K562 (cell line): ENCODE results near the gene MBP. TPM values are rescaled to one million over a fixed set of nuclear protein-coding genes. Genes with fewer than 3 reads are reported as not detected.

Source experiments
- ATAC-seq: fragments of 200-7000 bp; cut with Tn5 transposase; 3 replicates; pipeline ENCODE4 v1.9.1; 2020; ENCODE audit warnings: moderate library complexity
- BruUV-seq: library from RNA; stranded (reverse); fragments of 400-500 nt; replicated peaks from 2 replicates; lab custom pipeline; 2021; lab: Mats Ljungman, UMichigan
- CTCF ChIA-PET: fragments of 300-600 bp; formaldehyde crosslinking; extraction: SDS; loops from one replicate; lab custom pipeline; 2021; ENCODE audit warnings: low intra/inter-chr PET ratio; lab: Yijun Ruan, JAX
- POLR2A ChIA-PET: fragments of 300-600, 350-650 bp; sonication (Branson Sonifier 250); formaldehyde crosslinking; extraction: SDS; loops from one replicate; lab custom pipeline; 2021; ENCODE audit warnings: antibody characterized with exemption, inconsistent platforms; lab: Yijun Ruan, JAX
- DNase-seq, 4 experiments: peaks; one replicate each; pipeline versions ENCODE4 v3.0.0 to v3.0.0-alpha.2; 2011 to 2018; ENCODE audit warnings: low spot score in 3 of 4, mixed read lengths in 3 of 4; ENCODE audit errors: extremely low read depth in 1 of 4
- FAIRE-seq: peaks from 2 replicates; lab custom pipeline; 2011; peaks lifted over from hg19 to GRCh38; lab: Jason Lieb, UNC
- H2AFZ ChIP-seq: 2 replicates; pipeline ENCODE4 v1.6.0; 2011; ENCODE audit warnings: low read depth, low read length, control low read depth, inconsistent platforms
- H3K27ac ChIP-seq: fragments of 200-600 bp; 3 replicates; pipeline ENCODE4 v1.8.0; 2011; ENCODE audit warnings: low read depth, mild to moderate bottlenecking, control low read depth, inconsistent platforms, low read length, moderate library complexity, mixed read lengths; ENCODE audit errors: extremely low read depth
- H3K27me3 ChIP-seq, 2 experiments: fragments of 300-600 bp in 1 of 2; 2 replicates in 1 of 2; 3 replicates in 1 of 2; pipeline versions ENCODE4 v1.6.0 to v1.8.0; 2011; ENCODE audit warnings: inconsistent platforms in 2 of 2, low read length in 2 of 2, mild to moderate bottlenecking in 1 of 2, mixed read lengths in 1 of 2, moderate library complexity in 1 of 2; ENCODE audit not compliant: control insufficient read depth in 2 of 2, insufficient read depth in 2 of 2
- H3K36me3 ChIP-seq: fragments of 300-600 bp; 3 replicates; pipeline ENCODE4 v1.8.0; 2011; ENCODE audit warnings: mild to moderate bottlenecking, low read length, inconsistent platforms; ENCODE audit not compliant: control insufficient read depth, insufficient read depth
- H3K4me1 ChIP-seq, 2 experiments: fragments of 200-600 bp in 1 of 2; replicated peaks in 1 of 2; 2 replicates in 1 of 2; 3 replicates in 1 of 2; pipeline versions ENCODE4 v1.5.1 to v1.8.0; 2011; ENCODE audit warnings: inconsistent platforms in 2 of 2, low read length in 2 of 2, mild to moderate bottlenecking in 1 of 2, mixed read lengths in 1 of 2, moderate library complexity in 1 of 2; ENCODE audit not compliant: control insufficient read depth in 2 of 2, insufficient read depth in 2 of 2
- H3K4me2 ChIP-seq: 2 replicates; pipeline ENCODE4 v1.6.1; 2011; ENCODE audit warnings: low read length, control low read depth, inconsistent platforms, mixed read lengths; ENCODE audit not compliant: insufficient read depth
- H3K4me3 ChIP-seq: fragments of 200-600 bp; sonication (generic), shearing (Covaris generic); 2 replicates; pipeline ENCODE4 v1.5.1; 2016; ENCODE audit warnings: control low read depth, inconsistent platforms
- H3K79me2 ChIP-seq: fragments of 200-600 bp; 3 replicates; pipeline ENCODE4 v1.8.0; 2011; ENCODE audit warnings: low read length, inconsistent platforms; ENCODE audit not compliant: control insufficient read depth, insufficient read depth
- H3K9ac ChIP-seq, 2 experiments: 2 replicates each; pipeline versions ENCODE4 v1.6.0 to v1.6.1; 2011; ENCODE audit warnings: low read depth in 2 of 2, low read length in 2 of 2, control low read depth in 1 of 2, inconsistent platforms in 1 of 2, mild to moderate bottlenecking in 1 of 2, mixed read lengths in 1 of 2; ENCODE audit not compliant: insufficient read depth in 1 of 2
- H3K9me1 ChIP-seq: one replicate; pipeline ENCODE4 v1.6.0; 2011; ENCODE audit warnings: inconsistent platforms, mild to moderate bottlenecking, low read length, moderate library complexity; ENCODE audit not compliant: control insufficient read depth, insufficient read depth
- H3K9me3 ChIP-seq: replicated peaks from 2 replicates; pipeline ENCODE4 v1.5.1; 2011; ENCODE audit warnings: low read depth, low read length, inconsistent platforms; ENCODE audit not compliant: control insufficient read depth, insufficient read depth
- H4K20me1 ChIP-seq: replicated peaks from 2 replicates; pipeline ENCODE4 v1.6.1; 2011; ENCODE audit warnings: low read length, inconsistent platforms, mixed read lengths; ENCODE audit not compliant: control insufficient read depth, insufficient read depth
- BRF1 ChIP-seq: IDR thresholded peaks from 3 replicates; pipeline ENCODE4 v1.6.1; 2011; ENCODE audit warnings: borderline replicate concordance, mild to moderate bottlenecking; ENCODE audit not compliant: insufficient read length; ENCODE audit errors: extremely low read depth
- DDX20 ChIP-seq: fragments of 450-650 bp; IDR thresholded peaks from 2 replicates; pipeline ENCODE4 v1.6.1; 2016; ENCODE audit warnings: missing genetic modification characterization, low read depth, mild to moderate bottlenecking, missing compliant biosample characterization, moderate library complexity
- ETV5 ChIP-seq: sonication (generic); formaldehyde crosslinking; IDR thresholded peaks from 2 replicates; pipeline ENCODE4 v1.4.0; 2020; ENCODE audit warnings: low read depth, mild to moderate bottlenecking, missing genetic modification reagents
- KAT7 ChIP-seq: sonication (generic); formaldehyde crosslinking; IDR thresholded peaks from 2 replicates; pipeline ENCODE4 v1.8.0; 2022; ENCODE audit warnings: missing genetic modification reagents, mild to moderate bottlenecking, borderline replicate concordance
- POLR3G ChIP-seq: IDR thresholded peaks from 2 replicates; pipeline ENCODE4 v1.6.1; 2011; ENCODE audit not compliant: insufficient read length, insufficient replicate concordance; ENCODE audit errors: extremely low read depth
- PTRF ChIP-seq: fragments of 450-650 bp; IDR thresholded peaks from 2 replicates; pipeline ENCODE4 v1.6.1; 2016; ENCODE audit warnings: mild to moderate bottlenecking, missing genetic modification characterization, missing compliant biosample characterization
- TRIM28 ChIP-seq: fragments of 450-650 bp; IDR thresholded peaks from 2 replicates; pipeline ENCODE4 v1.6.1; 2017
- U2AF2 ChIP-seq: fragments of 200-400 bp; formaldehyde crosslinking; optimal IDR thresholded peaks from 2 replicates; pipeline ENCODE3; 2017; ENCODE audit warnings: low read depth, mild to moderate bottlenecking, low read length
- ZNF165 ChIP-seq: fragments of 250-450 bp; sonication (Bioruptor Pico); IDR thresholded peaks from 2 replicates; pipeline ENCODE4 v1.4.0; 2020; ENCODE audit warnings: borderline replicate concordance
- ZNF311 ChIP-seq: fragments of 250-450 bp; sonication (Bioruptor Pico); IDR thresholded peaks from 2 replicates; pipeline ENCODE4 v1.4.0; 2020; ENCODE audit warnings: mild to moderate bottlenecking, moderate library complexity
- ZNF696 ChIP-seq: fragments of 250-450 bp; sonication (Bioruptor Pico); conservative IDR thresholded peaks from 2 replicates; pipeline ENCODE4 v1.4.0; 2020; ENCODE audit warnings: mild to moderate bottlenecking, moderate library complexity
- WGBS: fragments of 100-300 bp; shearing (Covaris generic); methylation state at CpG from one replicate; pipeline ENCODE4 v1.1.6; 2016; ENCODE audit warnings: low coverage, mixed read lengths; ENCODE audit not compliant: insufficient coverage; ENCODE audit errors: missing lambda C conversion rate; 5-methylcytosine and 5-hydroxymethylcytosine counted together
- in situ Hi-C: fragments of 300-500 bp; cut with MboI; formaldehyde crosslinking; loops from 4 replicates; pipeline ENCODE4 v1.15.0; 2018; ENCODE audit warnings: inconsistent platforms, mixed read lengths
- intact Hi-C: fragments of 100-400 bp; cut with micrococcal nuclease; formaldehyde crosslinking; loops from 2 replicates; pipeline ENCODE4 v1.14.2; 2022
- polyA plus RNA-seq, 8 experiments: library from polyadenylated mRNA; depleted of rRNA in 4 of 8; stranded (reverse) in 5 of 8; unstranded in 3 of 8; fragments of >200 nt; fragmentation: Nextera tagmentation in 2 of 8; fragmentation: Illumina TruSeq in 1 of 8; extraction: Ambion mirVana in 2 of 8; extraction: Trizol in 1 of 8; gene quantifications; 2 replicates each; pipeline versions ENCODE4 v1.2.1 to v1.2.3, GENCODE V29; 2011 to 2014; ENCODE audit warnings: inconsistent platforms in 1 of 8, missing spikeins in 1 of 8
- total RNA-seq, 7 experiments: library from RNA; depleted of rRNA in 6 of 7; stranded (reverse); fragments of >200 nt in 6 of 7; fragmentation: Illumina TruSeq in 2 of 7; extraction: Trizol in 2 of 7; gene quantifications; 2 replicates each; pipeline versions ENCODE4 v1.2.1 to v1.2.3, GENCODE V29; 2011 to 2021; ENCODE audit warnings: low replicate concordance in 1 of 7
- TF ChIP-seq, protein P1 (sequence below): IDR thresholded peaks from 2 replicates; pipeline ENCODE4 v1.6.1; 2011; ENCODE audit warnings: borderline replicate concordance, low read depth, mild to moderate bottlenecking, moderate library complexity, low read length; ENCODE audit not compliant: insufficient read depth, poor library complexity, severe bottlenecking
- TF ChIP-seq, protein P2 (sequence below): sonication (generic); formaldehyde crosslinking; IDR thresholded peaks from 2 replicates; pipeline ENCODE4 v1.8.1; 2023; ENCODE audit warnings: mild to moderate bottlenecking, missing genetic modification reagents
- TF ChIP-seq, protein P3 (sequence below): fragments of 450-650 bp; IDR thresholded peaks from 2 replicates; pipeline ENCODE4 v1.6.1; 2016
- TF ChIP-seq, protein P4 (sequence below): IDR thresholded peaks from 2 replicates; pipeline ENCODE4 v1.6.1; 2011; ENCODE audit not compliant: insufficient read length; ENCODE audit errors: extremely low read depth

Gene MBP
- total and polyA plus RNA-seq, 9 of the 15 experiments (the other 6 are each of a cell fraction or from before 2014, with no cell fraction given), result 0.09 TPM; not detected in 8

DNA sequence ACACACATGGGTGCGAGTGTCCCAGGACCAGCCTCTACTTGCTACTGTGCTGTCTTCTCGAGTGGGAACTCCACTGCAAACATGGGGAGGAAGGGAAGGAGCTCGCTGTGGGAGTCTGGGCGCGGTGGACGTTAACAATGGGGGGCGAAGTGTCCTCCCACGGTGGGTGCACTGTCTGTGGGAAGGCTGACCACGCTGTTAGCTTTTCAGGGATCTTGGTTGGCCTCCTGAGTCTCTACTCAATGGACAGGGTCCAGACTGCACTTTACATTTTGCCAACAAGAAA is 146.7 kb downstream of the MBP start (continued):
- TF ChIP-seq DDX20 (tag) (no peak), KAT7 (CRISPR knock-in tag) (no peak), PTRF (tag) (no peak), ETV5 (no peak), BRF1 (no peak)
- TF ChIP-seq, protein P1, sequence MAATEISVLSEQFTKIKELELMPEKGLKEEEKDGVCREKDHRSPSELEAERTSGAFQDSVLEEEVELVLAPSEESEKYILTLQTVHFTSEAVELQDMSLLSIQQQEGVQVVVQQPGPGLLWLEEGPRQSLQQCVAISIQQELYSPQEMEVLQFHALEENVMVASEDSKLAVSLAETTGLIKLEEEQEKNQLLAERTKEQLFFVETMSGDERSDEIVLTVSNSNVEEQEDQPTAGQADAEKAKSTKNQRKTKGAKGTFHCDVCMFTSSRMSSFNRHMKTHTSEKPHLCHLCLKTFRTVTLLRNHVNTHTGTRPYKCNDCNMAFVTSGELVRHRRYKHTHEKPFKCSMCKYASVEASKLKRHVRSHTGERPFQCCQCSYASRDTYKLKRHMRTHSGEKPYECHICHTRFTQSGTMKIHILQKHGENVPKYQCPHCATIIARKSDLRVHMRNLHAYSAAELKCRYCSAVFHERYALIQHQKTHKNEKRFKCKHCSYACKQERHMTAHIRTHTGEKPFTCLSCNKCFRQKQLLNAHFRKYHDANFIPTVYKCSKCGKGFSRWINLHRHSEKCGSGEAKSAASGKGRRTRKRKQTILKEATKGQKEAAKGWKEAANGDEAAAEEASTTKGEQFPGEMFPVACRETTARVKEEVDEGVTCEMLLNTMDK, result no peak

DNA sequence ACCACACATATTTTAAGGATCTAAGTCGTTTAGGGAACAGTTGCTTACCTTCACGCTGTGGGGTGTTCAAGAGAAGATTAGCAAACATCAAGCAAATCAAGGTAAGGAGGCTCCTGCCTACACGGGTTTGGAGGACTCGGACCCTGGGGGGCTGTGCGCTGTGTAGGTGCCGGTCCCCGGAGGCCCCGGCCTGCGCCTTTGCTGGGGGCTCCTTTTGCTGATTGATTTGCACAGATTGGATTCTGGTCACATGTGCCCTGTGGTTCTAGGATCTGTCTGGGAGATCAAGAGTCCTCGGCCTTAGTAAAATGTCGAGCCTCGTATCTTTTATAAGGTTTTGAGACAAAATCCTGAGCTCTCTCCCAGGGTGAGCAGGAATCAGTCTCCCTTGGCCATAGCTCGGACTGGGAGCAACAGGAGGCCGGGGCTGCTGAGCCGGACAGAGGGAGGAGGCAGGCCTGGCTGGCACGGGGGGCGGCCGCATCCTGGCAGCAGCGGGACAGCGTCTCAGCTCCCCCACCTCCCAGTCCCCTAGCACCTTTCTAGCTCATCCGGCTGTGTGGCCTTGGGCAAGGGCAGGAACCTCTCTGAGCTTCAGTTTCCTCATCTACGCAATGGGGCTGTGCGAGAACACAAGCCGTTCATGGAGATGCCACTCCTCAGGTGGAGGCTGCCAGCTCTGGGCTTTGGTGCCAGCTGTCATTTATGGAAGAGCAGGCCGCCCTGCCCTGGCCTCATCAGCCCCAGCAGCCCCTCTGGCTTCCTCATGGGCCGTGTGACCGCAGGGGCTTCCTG is 147.2 kb downstream of the MBP start:
- DNase-seq, result no peak
- no peak for ATAC-seq
- no peak overlapping the region for H2AFZ ChIP-seq
- H3K27me3 ChIP-seq, result peaks cover 33 to 73% of the 10 kb centered on the region in 2 experiments
- no peak for FAIRE-seq
- H3K27ac ChIP-seq, result no peak overlapping the region
- no peaks in the 10 kb centered on the region for H3K9me3 ChIP-seq
- H3K36me3 ChIP-seq, result no peaks in the 10 kb centered on the region
- no peaks in the 10 kb centered on the region; the same call in 1 of the 2 replicates for H4K20me1 ChIP-seq
- POLR2A ChIA-PET, result interaction anchor here (0.5 to 1.2 kb wide), 3 partner anchors 12 to 290 kb away, joined by 3 read pairs; no protein-coding TSS in a partner anchor
- peaks cover 0 to 8% of the 10 kb centered on the region in 2 experiments; a peak in 2 of 5 replicates for H3K4me1 ChIP-seq
- no peak overlapping the region for H3K4me2 ChIP-seq
- H3K4me3 ChIP-seq, result no peak overlapping the region
- CTCF ChIA-PET, result no interaction called here
- intact Hi-C loops, result no loop called here
- in situ Hi-C loops, result no loop called here
- H3K9me1 ChIP-seq, result no peaks in the 10 kb centered on the region
- BruUV-seq, result no TSS peak
- 9% methylated on average over 24 of the region's 27 CpGs for WGBS
- H3K79me2 ChIP-seq, result no peaks in the 10 kb centered on the region
- H3K9ac ChIP-seq, result no peak overlapping the region
- TF ChIP-seq ZNF311 (CRISPR knock-in tag) (no peak), ZNF696 (CRISPR knock-in tag) (no peak), U2AF2 (no peak), ZNF165 (CRISPR knock-in tag) (no peak), TRIM28 (no peak), POLR3G (no peak)
- TF ChIP-seq, protein P2, sequence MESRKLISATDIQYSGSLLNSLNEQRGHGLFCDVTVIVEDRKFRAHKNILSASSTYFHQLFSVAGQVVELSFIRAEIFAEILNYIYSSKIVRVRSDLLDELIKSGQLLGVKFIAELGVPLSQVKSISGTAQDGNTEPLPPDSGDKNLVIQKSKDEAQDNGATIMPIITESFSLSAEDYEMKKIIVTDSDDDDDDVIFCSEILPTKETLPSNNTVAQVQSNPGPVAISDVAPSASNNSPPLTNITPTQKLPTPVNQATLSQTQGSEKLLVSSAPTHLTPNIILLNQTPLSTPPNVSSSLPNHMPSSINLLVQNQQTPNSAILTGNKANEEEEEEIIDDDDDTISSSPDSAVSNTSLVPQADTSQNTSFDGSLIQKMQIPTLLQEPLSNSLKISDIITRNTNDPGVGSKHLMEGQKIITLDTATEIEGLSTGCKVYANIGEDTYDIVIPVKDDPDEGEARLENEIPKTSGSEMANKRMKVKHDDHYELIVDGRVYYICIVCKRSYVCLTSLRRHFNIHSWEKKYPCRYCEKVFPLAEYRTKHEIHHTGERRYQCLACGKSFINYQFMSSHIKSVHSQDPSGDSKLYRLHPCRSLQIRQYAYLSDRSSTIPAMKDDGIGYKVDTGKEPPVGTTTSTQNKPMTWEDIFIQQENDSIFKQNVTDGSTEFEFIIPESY, result no peak
- TF ChIP-seq, protein P3, sequence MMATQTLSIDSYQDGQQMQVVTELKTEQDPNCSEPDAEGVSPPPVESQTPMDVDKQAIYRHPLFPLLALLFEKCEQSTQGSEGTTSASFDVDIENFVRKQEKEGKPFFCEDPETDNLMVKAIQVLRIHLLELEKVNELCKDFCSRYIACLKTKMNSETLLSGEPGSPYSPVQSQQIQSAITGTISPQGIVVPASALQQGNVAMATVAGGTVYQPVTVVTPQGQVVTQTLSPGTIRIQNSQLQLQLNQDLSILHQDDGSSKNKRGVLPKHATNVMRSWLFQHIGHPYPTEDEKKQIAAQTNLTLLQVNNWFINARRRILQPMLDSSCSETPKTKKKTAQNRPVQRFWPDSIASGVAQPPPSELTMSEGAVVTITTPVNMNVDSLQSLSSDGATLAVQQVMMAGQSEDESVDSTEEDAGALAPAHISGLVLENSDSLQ, result no peak
- TF ChIP-seq, protein P4, sequence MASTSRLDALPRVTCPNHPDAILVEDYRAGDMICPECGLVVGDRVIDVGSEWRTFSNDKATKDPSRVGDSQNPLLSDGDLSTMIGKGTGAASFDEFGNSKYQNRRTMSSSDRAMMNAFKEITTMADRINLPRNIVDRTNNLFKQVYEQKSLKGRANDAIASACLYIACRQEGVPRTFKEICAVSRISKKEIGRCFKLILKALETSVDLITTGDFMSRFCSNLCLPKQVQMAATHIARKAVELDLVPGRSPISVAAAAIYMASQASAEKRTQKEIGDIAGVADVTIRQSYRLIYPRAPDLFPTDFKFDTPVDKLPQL, result no peak
